Kidney (tissue), 14 donors: Measurements from ENCODE around the gene LRRC1. TPM values are rescaled to one million over a fixed set of nuclear protein-coding genes. Genes with fewer than 3 reads are reported as not detected.

Experiments used
- DNase-seq, 5 donors: peaks; one replicate each; pipeline ENCODE4 v3.0.0-alpha.2; 2013 to 2020
- FAIRE-seq: peaks from 2 replicates; lab custom pipeline; 2012; peaks lifted over from hg19 to GRCh38; lab: Jason Lieb, UNC
- H3K27ac ChIP-seq, 2 donors: one replicate each; pipeline ENCODE4 v1.7.0; 2013; ENCODE audit warnings: low read depth in 2 of 2, low read length in 2 of 2, inconsistent platforms in 1 of 2
- H3K27me3 ChIP-seq: one replicate; pipeline ENCODE4 v1.7.1; 2013; ENCODE audit warnings: low read length, inconsistent platforms; ENCODE audit not compliant: control insufficient read depth, insufficient read depth
- H3K36me3 ChIP-seq, 3 donors: one replicate each; pipeline versions ENCODE4 v1.7.0 to v1.7.1; 2013; ENCODE audit warnings: low read length in 3 of 3, control low read depth in 1 of 3, inconsistent platforms in 1 of 3; ENCODE audit not compliant: insufficient read depth in 3 of 3, control insufficient read depth in 2 of 3
- H3K4me1 ChIP-seq, 3 donors: one replicate each; pipeline versions ENCODE4 v1.7.0 to v1.7.1; 2013; ENCODE audit warnings: low read length in 3 of 3, inconsistent platforms in 1 of 3, low read depth in 1 of 3; ENCODE audit not compliant: control insufficient read depth in 2 of 3, insufficient read depth in 2 of 3
- H3K4me3 ChIP-seq, 3 donors: one replicate each; pipeline versions ENCODE4 v1.7.0 to v1.8.1; 2013; ENCODE audit warnings: low read length in 3 of 3, control low read depth in 1 of 3, inconsistent platforms in 1 of 3
- H3K9ac ChIP-seq, 3 donors: one replicate each; pipeline versions ENCODE4 v1.7.0 to v1.7.1; 2013; ENCODE audit warnings: low read length in 3 of 3, control low read depth in 1 of 3, inconsistent platforms in 1 of 3
- H3K9me3 ChIP-seq, 3 donors: one replicate each; pipeline versions ENCODE4 v1.7.0 to v1.7.1; 2013; ENCODE audit warnings: low read length in 3 of 3, control low read depth in 1 of 3, inconsistent platforms in 1 of 3; ENCODE audit not compliant: control insufficient read depth in 2 of 3, insufficient read depth in 1 of 3
- CTCF ChIP-seq: IDR thresholded peaks from 3 replicates; pipeline ENCODE4 v1.5.1; 2012; ENCODE audit warnings: mild to moderate bottlenecking, moderate library complexity, borderline replicate concordance; ENCODE audit not compliant: insufficient read depth; ENCODE audit errors: extremely low read depth
- intact Hi-C: fragments of 100-400 bp; cut with DNase I; formaldehyde crosslinking; loops from one replicate; pipeline ENCODE4 v1.11.1; 2022
- polyA plus RNA-seq: library from polyadenylated mRNA; stranded (reverse); fragments of 350-450 nt; fragmentation: Illumina TruSeq; extraction: RNeasy Lipid Tissue Mini Kit (QIAGEN cat#74804); gene quantifications from one replicate; pipeline ENCODE4 v1.2.3, GENCODE V29; 2014; ENCODE audit warnings: low read depth, low replicate concordance; ENCODE audit not compliant: insufficient read depth
- total RNA-seq: library from RNA; stranded (reverse); fragmentation: NEBNext Ultra II Directional; extraction: Animal tissue kit (Norgen Biotek cat#: 25700); gene quantifications from one replicate; pipeline ENCODE4 v1.2.1, GENCODE V29; 2021
- donor health status: control.
- donor health status: control.
- donor health status: control.
- donor health status: control.
- donor health status: control.
- donor health status: DM: yes; HTN: yes; CAD: no.
- donor health status: Normal renal cell carcinoma (clear cell type).

Gene LRRC1
- total and polyA plus RNA-seq, 2 donors from 2014 or later: 7.8 to 12.6 TPM

- intact Hi-C loops: no loop called here
Measured at GRCh38 chr6:53912661-53913060, 117.9 kb downstream of the LRRC1 start.

GRCh38 chr6:53913286-53913685 is 118.5 kb downstream of the LRRC1 start:
- Histone ChIP-seq H3K4me3 (no peak overlapping the region), H3K36me3 (no peaks in the 10 kb centered on the region), H3K27ac (no peak overlapping the region), H3K9ac (no peak overlapping the region), H3K4me1 (no peaks in the 10 kb centered on the region), H3K27me3 (no peaks in the 10 kb centered on the region), H3K9me3 (no peaks in the 10 kb centered on the region)
- FAIRE-seq: no peak
- TF ChIP-seq CTCF: no peak
- DNase-seq: no peak
- intact Hi-C loops: no loop called here

More at GRCh38 chr6:53912661-53913060, 117.9 kb downstream of the LRRC1 start:
- Histone ChIP-seq H3K4me1 (no peaks in the 10 kb centered on the region), H3K4me3 (no peak overlapping the region), H3K27me3 (no peaks in the 10 kb centered on the region), H3K9me3 (no peaks in the 10 kb centered on the region), H3K36me3 (no peaks in the 10 kb centered on the region), H3K9ac (no peak overlapping the region), H3K27ac (no peak overlapping the region)
- TF ChIP-seq CTCF: no peak
- DNase-seq: no peak
- FAIRE-seq: no peak

- no peaks in the 10 kb centered on the region for H3K4me1 ChIP-seq
- FAIRE-seq (no peak), DNase-seq (peak in 2 of 5 donors; percentile 20 to 42)
- H3K36me3 ChIP-seq: no peaks in the 10 kb centered on the region
- H3K27me3 ChIP-seq: no peaks in the 10 kb centered on the region
- no peak overlapping the region for H3K4me3 ChIP-seq
- no peaks in the 10 kb centered on the region for H3K9me3 ChIP-seq
- no peak overlapping the region for H3K27ac ChIP-seq
- intact Hi-C loops: no loop called here
- no peak for TF ChIP-seq CTCF
- H3K9ac ChIP-seq: no peak overlapping the region
Measured at GRCh38 chr6:53915026-53915691, 120.4 kb downstream of the LRRC1 start.
